Measurements from ENCODE around the gene AGAP2.

DNA sequence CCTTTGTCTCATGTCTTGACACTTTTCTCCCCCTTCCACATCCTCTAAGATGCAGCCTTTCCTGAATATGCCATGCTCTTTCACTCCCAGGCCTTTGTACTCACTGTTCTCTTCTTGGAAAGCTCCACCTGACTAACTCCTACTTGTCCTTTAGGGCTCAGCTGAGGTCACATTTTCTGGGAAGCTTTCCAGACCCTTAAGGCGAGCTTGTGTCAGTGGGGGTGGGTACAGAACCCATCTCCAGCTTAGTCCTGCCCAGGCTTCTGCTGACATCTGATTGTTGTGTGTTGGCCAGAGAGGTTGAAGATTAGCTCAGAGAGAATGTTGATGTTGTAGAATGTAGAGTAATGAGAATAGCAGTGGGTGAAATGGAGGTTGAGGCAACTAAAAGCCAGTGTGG lies 41.2 kb upstream of the AGAP2 start:
- TF ChIP-seq, protein P1, sequence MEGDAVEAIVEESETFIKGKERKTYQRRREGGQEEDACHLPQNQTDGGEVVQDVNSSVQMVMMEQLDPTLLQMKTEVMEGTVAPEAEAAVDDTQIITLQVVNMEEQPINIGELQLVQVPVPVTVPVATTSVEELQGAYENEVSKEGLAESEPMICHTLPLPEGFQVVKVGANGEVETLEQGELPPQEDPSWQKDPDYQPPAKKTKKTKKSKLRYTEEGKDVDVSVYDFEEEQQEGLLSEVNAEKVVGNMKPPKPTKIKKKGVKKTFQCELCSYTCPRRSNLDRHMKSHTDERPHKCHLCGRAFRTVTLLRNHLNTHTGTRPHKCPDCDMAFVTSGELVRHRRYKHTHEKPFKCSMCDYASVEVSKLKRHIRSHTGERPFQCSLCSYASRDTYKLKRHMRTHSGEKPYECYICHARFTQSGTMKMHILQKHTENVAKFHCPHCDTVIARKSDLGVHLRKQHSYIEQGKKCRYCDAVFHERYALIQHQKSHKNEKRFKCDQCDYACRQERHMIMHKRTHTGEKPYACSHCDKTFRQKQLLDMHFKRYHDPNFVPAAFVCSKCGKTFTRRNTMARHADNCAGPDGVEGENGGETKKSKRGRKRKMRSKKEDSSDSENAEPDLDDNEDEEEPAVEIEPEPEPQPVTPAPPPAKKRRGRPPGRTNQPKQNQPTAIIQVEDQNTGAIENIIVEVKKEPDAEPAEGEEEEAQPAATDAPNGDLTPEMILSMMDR (IDR thresholded peaks at IDR 0.05), result no peak
- TF ChIP-seq POLR2AphosphoS5 (IDR thresholded peaks at IDR 0.05; ENCODE audit: insufficient read depth in 1 of 2, low read depth in 1 of 2) (no peak), POLR2A (IDR thresholded peaks at IDR 0.05) (no peak)

All from vagina (tissue), 2 donors.